Keratinocyte (primary cell): ENCODE results near the gene WDR91. TPM values are rescaled to one million over a fixed set of nuclear protein-coding genes. Genes with fewer than 3 reads are reported as not detected.

Experiments
- DNase-seq: peaks from one replicate; pipeline ENCODE4 v3.0.0-alpha.2; 2011; ENCODE audit warnings: low read depth, missing footprints, low spot score
- FAIRE-seq: peaks from 2 replicates; lab custom pipeline; 2011; peaks lifted over from hg19 to GRCh38; lab: Jason Lieb, UNC
- H2AFZ ChIP-seq: 2 replicates; pipeline ENCODE4 v1.6.0; 2012; ENCODE audit warnings: low read length, control low read depth, inconsistent platforms; ENCODE audit not compliant: control insufficient read depth
- H3K27ac ChIP-seq: 2 replicates; pipeline ENCODE4 v1.5.1; 2011; ENCODE audit warnings: low read length; ENCODE audit not compliant: control insufficient read depth, insufficient read depth
- H3K27me3 ChIP-seq: 3 replicates; pipeline ENCODE4 v1.6.0; 2011; ENCODE audit warnings: low read length; ENCODE audit not compliant: control insufficient read depth, insufficient read depth; ENCODE audit errors: extremely low read depth
- H3K36me3 ChIP-seq, 2 experiments: 2 replicates in 1 of 2; 3 replicates in 1 of 2; pipeline ENCODE4 v1.5.1; 2011; ENCODE audit warnings: low read length in 2 of 2, mild to moderate bottlenecking in 1 of 2; ENCODE audit not compliant: control insufficient read depth in 2 of 2, insufficient read depth in 2 of 2; ENCODE audit errors: extremely low read depth in 1 of 2
- H3K4me1 ChIP-seq: 3 replicates; pipeline ENCODE4 v1.5.1; 2011; ENCODE audit warnings: low read length; ENCODE audit not compliant: control insufficient read depth, insufficient read depth; ENCODE audit errors: extremely low read depth
- H3K4me2 ChIP-seq: 3 replicates; pipeline ENCODE4 v1.6.0; 2011; ENCODE audit warnings: low read depth, low read length; ENCODE audit not compliant: control insufficient read depth, insufficient read depth; ENCODE audit errors: extremely low read depth
- H3K4me3 ChIP-seq, 3 experiments: fragments of 200-600 bp in 1 of 3; sonication (generic) in 1 of 3; 2 replicates in 2 of 3; 3 replicates in 1 of 3; pipeline ENCODE4 v1.5.1; 2011 to 2016; ENCODE audit warnings: low read length in 3 of 3, mild to moderate bottlenecking in 3 of 3, control low read depth in 2 of 3, inconsistent platforms in 1 of 3, low read depth in 1 of 3, mixed read lengths in 1 of 3, mixed run types in 1 of 3, moderate library complexity in 1 of 3; ENCODE audit not compliant: control insufficient read depth in 2 of 3, insufficient read depth in 2 of 3; ENCODE audit errors: extremely low read depth in 1 of 3
- H3K79me2 ChIP-seq: 2 replicates; pipeline ENCODE4 v1.6.0; 2012; ENCODE audit warnings: low read length; ENCODE audit not compliant: control insufficient read depth, insufficient read depth
- H3K9ac ChIP-seq: 3 replicates; pipeline ENCODE4 v1.6.0; 2011; ENCODE audit warnings: low read length; ENCODE audit not compliant: control insufficient read depth, insufficient read depth; ENCODE audit errors: extremely low read depth
- H3K9me1 ChIP-seq: 3 replicates; pipeline ENCODE4 v1.6.0; 2011; ENCODE audit warnings: low read length; ENCODE audit not compliant: control insufficient read depth, insufficient read depth; ENCODE audit errors: extremely low read depth
- H3K9me3 ChIP-seq: 2 replicates; pipeline ENCODE4 v1.5.1; 2012; ENCODE audit warnings: low read depth, low read length; ENCODE audit not compliant: control insufficient read depth
- H4K20me1 ChIP-seq: 3 replicates; pipeline ENCODE4 v1.6.0; 2011; ENCODE audit warnings: low read length; ENCODE audit not compliant: control insufficient read depth, insufficient read depth; ENCODE audit errors: extremely low read depth
- EZH2 ChIP-seq: IDR thresholded peaks from one replicate; pipeline ENCODE4 v1.6.1; 2012; ENCODE audit warnings: inconsistent platforms, mild to moderate bottlenecking, low read length, moderate library complexity
- dilution Hi-C: fragments of 300-500 bp; cut with MboI; formaldehyde crosslinking; loops from one replicate; pipeline ENCODE4 v1.7.0; 2020; ENCODE audit warnings: low sequenced_read_pairs; ENCODE audit not compliant: extremely low pct_ligation_motif_present
- polyA plus RNA-seq, 5 experiments: library from polyadenylated mRNA; depleted of rRNA in 3 of 5; stranded (reverse) in 3 of 5; stranded (forward) in 1 of 5; unstranded in 1 of 5; fragments of >200 nt; gene quantifications; 1 replicate in 1 of 5; 2 replicates in 3 of 5; 3 replicates in 1 of 5; pipeline versions ENCODE4 v1.2.1 to v1.2.3, GENCODE V29; 2011 to 2012; ENCODE audit warnings: missing spikeins in 2 of 5, low read depth in 1 of 5, low replicate concordance in 1 of 5
- TF ChIP-seq, protein P1 (sequence below), 3 experiments: IDR thresholded peaks in 1 of 3; conservative IDR thresholded peaks in 1 of 3; optimal IDR thresholded peaks in 1 of 3; 2 replicates in 2 of 3; 3 replicates in 1 of 3; pipeline versions ENCODE3 to v1.5.1; 2011; ENCODE audit warnings: low read length in 3 of 3, mild to moderate bottlenecking in 3 of 3, moderate library complexity in 2 of 3, control low read depth in 1 of 3, inconsistent platforms in 1 of 3; ENCODE audit not compliant: insufficient read depth in 2 of 3; ENCODE audit errors: extremely low read depth in 1 of 3

WDR91 gene
- polyA plus RNA-seq, 1 donor (not counting 4 experiments of a cell fraction or from before 2014, with no cell fraction given): 22.5 TPM

GRCh38 chr7:135257790-135258189 lies 46.5 kb upstream of the WDR91 start:
- H3K79me2 ChIP-seq: no peaks in the 10 kb centered on the region
- peaks cover 18% of the 10 kb centered on the region for H3K4me1 ChIP-seq
- H3K9me3 ChIP-seq: no peaks in the 10 kb centered on the region
- dilution Hi-C loops: no loop called here
- FAIRE-seq (no peak), DNase-seq (no peak)
- H3K27me3 ChIP-seq: no peaks in the 10 kb centered on the region
- no peak overlapping the region for H3K4me3 ChIP-seq
- no peaks in the 10 kb centered on the region for H4K20me1 ChIP-seq
- H3K27ac ChIP-seq: no peak overlapping the region
- no peak overlapping the region for H3K4me2 ChIP-seq
- H3K36me3 ChIP-seq: no peaks in the 10 kb centered on the region
- H3K9me1 ChIP-seq: no peaks in the 10 kb centered on the region
- no peak overlapping the region for H3K9ac ChIP-seq
- no peak overlapping the region for H2AFZ ChIP-seq
- TF ChIP-seq EZH2: no peak
- TF ChIP-seq, protein P1, sequence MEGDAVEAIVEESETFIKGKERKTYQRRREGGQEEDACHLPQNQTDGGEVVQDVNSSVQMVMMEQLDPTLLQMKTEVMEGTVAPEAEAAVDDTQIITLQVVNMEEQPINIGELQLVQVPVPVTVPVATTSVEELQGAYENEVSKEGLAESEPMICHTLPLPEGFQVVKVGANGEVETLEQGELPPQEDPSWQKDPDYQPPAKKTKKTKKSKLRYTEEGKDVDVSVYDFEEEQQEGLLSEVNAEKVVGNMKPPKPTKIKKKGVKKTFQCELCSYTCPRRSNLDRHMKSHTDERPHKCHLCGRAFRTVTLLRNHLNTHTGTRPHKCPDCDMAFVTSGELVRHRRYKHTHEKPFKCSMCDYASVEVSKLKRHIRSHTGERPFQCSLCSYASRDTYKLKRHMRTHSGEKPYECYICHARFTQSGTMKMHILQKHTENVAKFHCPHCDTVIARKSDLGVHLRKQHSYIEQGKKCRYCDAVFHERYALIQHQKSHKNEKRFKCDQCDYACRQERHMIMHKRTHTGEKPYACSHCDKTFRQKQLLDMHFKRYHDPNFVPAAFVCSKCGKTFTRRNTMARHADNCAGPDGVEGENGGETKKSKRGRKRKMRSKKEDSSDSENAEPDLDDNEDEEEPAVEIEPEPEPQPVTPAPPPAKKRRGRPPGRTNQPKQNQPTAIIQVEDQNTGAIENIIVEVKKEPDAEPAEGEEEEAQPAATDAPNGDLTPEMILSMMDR (optimal IDR thresholded peaks at IDR 0.05 in 1 of 3, IDR thresholded peaks at IDR 0.05 in 1 of 3, conservative IDR thresholded peaks at IDR 0.05 in 1 of 3; ENCODE audit: extremely low read depth in 1 of 3, insufficient read depth in 2 of 3, low read length in 3 of 3): no peak

DNA sequence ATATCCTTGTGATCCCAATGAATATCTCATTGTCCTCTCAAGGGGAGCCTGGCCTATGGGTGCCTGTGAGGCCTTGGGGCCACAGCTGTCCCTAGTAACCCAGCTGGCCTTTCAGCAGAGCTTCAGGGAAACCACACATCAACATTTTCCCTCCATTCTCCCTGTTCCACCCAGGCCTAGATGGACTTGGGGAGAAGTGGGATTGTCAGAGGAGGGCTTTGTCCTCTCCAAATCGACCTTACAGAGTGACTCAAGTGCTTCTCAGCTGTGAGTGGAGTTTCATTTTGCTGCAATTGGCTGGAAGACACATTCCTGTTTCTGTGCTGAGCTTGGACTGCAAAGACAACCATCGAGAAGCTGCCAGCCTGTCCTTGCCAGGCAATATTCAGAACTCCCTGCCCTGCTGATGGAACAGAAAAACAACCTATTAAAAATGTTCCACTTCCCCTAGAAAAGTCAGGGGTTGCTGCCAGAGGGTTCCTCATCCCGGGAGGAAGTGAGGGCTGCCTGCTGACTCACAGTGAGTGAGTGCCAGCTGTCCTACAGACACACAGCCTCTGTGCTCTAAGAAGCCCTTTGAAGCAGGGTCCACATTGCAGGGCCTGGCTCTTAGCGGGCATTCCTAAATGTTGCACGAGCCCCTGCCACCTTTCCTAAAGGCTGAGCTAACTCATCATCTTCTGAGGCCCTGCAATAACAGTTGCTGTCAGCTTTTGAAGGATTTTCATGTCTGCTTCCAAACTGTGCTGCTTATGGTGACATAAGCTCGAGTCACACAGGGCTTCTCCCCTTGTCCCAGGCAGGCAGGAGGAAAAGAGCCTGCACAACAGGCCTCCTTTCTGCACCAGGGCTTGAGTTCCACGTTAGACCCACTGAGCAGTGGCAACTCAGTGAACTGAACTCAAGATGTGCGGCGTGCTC lies 42.8 kb upstream of the WDR91 start:
- no peak for DNase-seq
- Histone ChIP-seq H3K9me1 (no peaks in the 10 kb centered on the region), H3K4me2 (peak overlapping the region; percentile 71), H3K4me3 (peak overlapping the region in 1 of 3 experiments; percentile 3), H3K4me1 (peaks cover 15% of the 10 kb centered on the region), H3K79me2 (no peaks in the 10 kb centered on the region), H3K36me3 (no peaks in the 10 kb centered on the region), H3K9me3 (no peaks in the 10 kb centered on the region), H2AFZ (peak overlapping the region; percentile 80), H4K20me1 (no peaks in the 10 kb centered on the region), H3K9ac (no peak overlapping the region), H3K27ac (peak overlapping the region; percentile 23), H3K27me3 (no peaks in the 10 kb centered on the region)
- dilution Hi-C loops: no loop called here
- peak; percentile 90 for FAIRE-seq
- TF ChIP-seq, protein P1 (optimal IDR thresholded peaks at IDR 0.05 in 1 of 3, IDR thresholded peaks at IDR 0.05 in 1 of 3, conservative IDR thresholded peaks at IDR 0.05 in 1 of 3; ENCODE audit: extremely low read depth in 1 of 3, insufficient read depth in 2 of 3, low read length in 3 of 3): no peak
- TF ChIP-seq EZH2: no peak
